Loucy (cell line): ENCODE results near the gene EEFSEC.
A peak's percentile ranks its signal among the peaks of the same experiment; 100 is the strongest.

ENCODE experiments used
- H2AFZ ChIP-seq: fragments of 200-600 bp; sonication (generic); 2 replicates; pipeline ENCODE4 v1.6.0; 2016; ENCODE audit warnings: antibody characterized with exemption, mild to moderate bottlenecking, low read length, moderate library complexity
- H3F3A ChIP-seq: fragments of 200-600 bp; 2 replicates; pipeline ENCODE4 v1.6.0; 2016; ENCODE audit warnings: antibody characterized with exemption, low read depth, mild to moderate bottlenecking
- H3K27me3 ChIP-seq: fragments of 200-600 bp; sonication (generic); 2 replicates; pipeline ENCODE4 v1.6.1; 2014; ENCODE audit warnings: low read length, mild to moderate bottlenecking; ENCODE audit not compliant: insufficient read depth, poor library complexity, severe bottlenecking
- H3K36me3 ChIP-seq: fragments of 200-600 bp; sonication (generic); 2 replicates; pipeline ENCODE4 v1.6.1; 2016; ENCODE audit warnings: low read length; ENCODE audit not compliant: insufficient read depth
- H3K4me1 ChIP-seq: fragments of 200-600 bp; sonication (generic); 2 replicates; pipeline ENCODE4 v1.5.1; 2014; ENCODE audit warnings: low read length, mild to moderate bottlenecking; ENCODE audit not compliant: insufficient read depth, poor library complexity, severe bottlenecking
- H3K4me2 ChIP-seq: fragments of 200-600 bp; sonication (generic); 2 replicates; pipeline ENCODE4 v1.6.0; 2014; ENCODE audit warnings: antibody characterized with exemption, low read length, low read depth, mild to moderate bottlenecking; ENCODE audit not compliant: poor library complexity, severe bottlenecking
- H3K4me3 ChIP-seq: fragments of 200-600 bp; sonication (generic); 2 replicates; pipeline ENCODE4 v1.5.1; 2014; ENCODE audit warnings: low read length, mild to moderate bottlenecking, mixed read lengths; ENCODE audit not compliant: poor library complexity, severe bottlenecking
- H3K79me2 ChIP-seq: fragments of 200-600 bp; sonication (generic); 2 replicates; pipeline ENCODE4 v1.6.1; 2014; ENCODE audit warnings: low read length; ENCODE audit not compliant: insufficient read depth
- H3K9ac ChIP-seq: fragments of 200-600 bp; sonication (generic); 2 replicates; pipeline ENCODE4 v1.6.0; 2014; ENCODE audit warnings: mild to moderate bottlenecking, low read depth, low read length, moderate library complexity; ENCODE audit not compliant: poor library complexity, severe bottlenecking
- H3K9me2 ChIP-seq: fragments of 200-600 bp; sonication (generic); replicated peaks from 2 replicates; pipeline ENCODE4 v1.6.1; 2016; ENCODE audit warnings: low read depth, low read length, mixed read lengths
- H3K9me3 ChIP-seq: fragments of 200-600 bp; sonication (generic); 2 replicates; pipeline ENCODE4 v1.6.1; 2014; ENCODE audit warnings: mild to moderate bottlenecking, antibody characterized with exemption, low read length, low read depth; ENCODE audit not compliant: insufficient read depth
- H4K20me1 ChIP-seq: fragments of 200-600 bp; sonication (generic); 2 replicates; pipeline ENCODE4 v1.6.0; 2014; ENCODE audit warnings: antibody characterized with exemption, low read length, mild to moderate bottlenecking; ENCODE audit not compliant: insufficient read depth, poor library complexity, severe bottlenecking
- EZH2phosphoT487 ChIP-seq: fragments of 200-600 bp; IDR thresholded peaks from 2 replicates; pipeline ENCODE4 v1.6.1; 2018; ENCODE audit warnings: antibody characterized with exemption, mild to moderate bottlenecking, moderate library complexity, borderline replicate concordance
- TF ChIP-seq, protein P1 (sequence below): fragments of 200-600 bp; sonication (generic); conservative IDR thresholded peaks from 2 replicates; pipeline ENCODE4 v1.5.1; 2014; ENCODE audit warnings: mild to moderate bottlenecking, antibody characterized with exemption, low read length

Gene EEFSEC

DNA sequence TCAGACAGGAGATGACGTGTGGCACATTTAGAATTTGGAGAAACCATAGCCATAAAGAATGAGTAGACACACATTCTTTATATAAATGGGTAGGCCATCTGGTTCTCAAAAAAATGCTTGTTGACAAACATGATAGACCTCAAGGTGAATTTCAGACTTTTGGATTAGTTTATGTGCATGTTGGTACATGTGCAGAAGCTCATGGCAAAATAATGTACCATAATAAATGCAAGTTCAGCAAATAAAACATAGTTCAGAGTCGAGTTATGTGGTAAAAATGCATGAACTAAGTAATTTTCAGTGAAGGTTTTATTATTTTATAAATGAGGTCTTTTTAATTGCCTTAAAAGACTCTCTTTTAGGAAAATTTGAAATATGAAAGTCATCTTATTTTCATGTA is 24.6 kb downstream of the EEFSEC start:
- no peak overlapping the region for H2AFZ ChIP-seq
- no peaks in the 10 kb centered on the region for H4K20me1 ChIP-seq
- TF ChIP-seq EZH2phosphoT487: no peak
- TF ChIP-seq, protein P1, sequence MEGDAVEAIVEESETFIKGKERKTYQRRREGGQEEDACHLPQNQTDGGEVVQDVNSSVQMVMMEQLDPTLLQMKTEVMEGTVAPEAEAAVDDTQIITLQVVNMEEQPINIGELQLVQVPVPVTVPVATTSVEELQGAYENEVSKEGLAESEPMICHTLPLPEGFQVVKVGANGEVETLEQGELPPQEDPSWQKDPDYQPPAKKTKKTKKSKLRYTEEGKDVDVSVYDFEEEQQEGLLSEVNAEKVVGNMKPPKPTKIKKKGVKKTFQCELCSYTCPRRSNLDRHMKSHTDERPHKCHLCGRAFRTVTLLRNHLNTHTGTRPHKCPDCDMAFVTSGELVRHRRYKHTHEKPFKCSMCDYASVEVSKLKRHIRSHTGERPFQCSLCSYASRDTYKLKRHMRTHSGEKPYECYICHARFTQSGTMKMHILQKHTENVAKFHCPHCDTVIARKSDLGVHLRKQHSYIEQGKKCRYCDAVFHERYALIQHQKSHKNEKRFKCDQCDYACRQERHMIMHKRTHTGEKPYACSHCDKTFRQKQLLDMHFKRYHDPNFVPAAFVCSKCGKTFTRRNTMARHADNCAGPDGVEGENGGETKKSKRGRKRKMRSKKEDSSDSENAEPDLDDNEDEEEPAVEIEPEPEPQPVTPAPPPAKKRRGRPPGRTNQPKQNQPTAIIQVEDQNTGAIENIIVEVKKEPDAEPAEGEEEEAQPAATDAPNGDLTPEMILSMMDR: no peak
- no peaks in the 10 kb centered on the region for H3K36me3 ChIP-seq
- no peak overlapping the region for H3K4me3 ChIP-seq
- H3K4me1 ChIP-seq: peaks cover 18% of the 10 kb centered on the region
- no peaks in the 10 kb centered on the region for H3K9me3 ChIP-seq
- H3F3A ChIP-seq: no peaks in the 10 kb centered on the region
- peak overlapping the region; percentile 33 for H3K4me2 ChIP-seq
- no peaks in the 10 kb centered on the region for H3K9me2 ChIP-seq
- H3K27me3 ChIP-seq: no peaks in the 10 kb centered on the region
- H3K9ac ChIP-seq: no peak overlapping the region
- H3K79me2 ChIP-seq: peaks cover 23% of the 10 kb centered on the region; the same call in 1 of the 2 replicates

DNA sequence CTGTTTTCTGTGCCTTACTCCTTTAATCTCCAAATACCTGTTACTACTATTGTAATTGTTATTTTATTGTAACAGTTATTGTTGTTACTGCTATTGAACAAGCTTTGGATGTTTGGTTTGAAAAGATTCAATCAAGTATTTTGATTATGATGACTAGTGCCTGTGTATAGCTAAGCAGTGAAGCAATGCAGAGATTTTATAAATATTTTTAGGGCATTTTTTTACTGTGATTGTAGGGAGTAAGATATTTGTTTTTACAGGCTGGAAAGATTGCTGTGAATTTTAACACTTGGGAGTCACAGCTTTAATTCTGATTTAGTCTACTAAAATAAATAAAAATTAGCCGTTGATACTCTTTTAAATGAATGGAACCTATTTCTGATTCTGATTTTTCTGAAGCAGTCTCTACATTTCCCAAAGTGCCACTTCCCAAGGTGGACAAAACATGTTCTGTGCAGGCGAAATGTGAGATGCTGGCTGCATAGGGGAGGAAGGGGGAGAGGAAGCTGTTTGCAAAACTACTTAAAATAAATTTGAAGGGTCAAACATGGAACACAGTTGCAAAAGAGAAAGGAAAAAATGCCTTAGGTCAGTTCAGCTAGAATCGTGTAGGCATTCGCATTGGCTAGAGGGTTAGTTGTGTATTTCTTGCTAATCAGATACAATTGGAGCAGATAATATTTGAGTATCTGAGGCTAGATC is 25.7 kb downstream of the EEFSEC start:
- no peaks in the 10 kb centered on the region for H3K9me3 ChIP-seq
- H3F3A ChIP-seq: no peaks in the 10 kb centered on the region
- H3K27me3 ChIP-seq: no peaks in the 10 kb centered on the region
- no peak overlapping the region for H3K9ac ChIP-seq
- H2AFZ ChIP-seq: no peak overlapping the region
- no peaks in the 10 kb centered on the region for H3K9me2 ChIP-seq
- no peak overlapping the region for H3K4me3 ChIP-seq
- H3K79me2 ChIP-seq: peaks cover 23% of the 10 kb centered on the region; the same call in 1 of the 2 replicates
- H4K20me1 ChIP-seq: no peaks in the 10 kb centered on the region
- peak overlapping the region; percentile 33 for H3K4me2 ChIP-seq
- TF ChIP-seq EZH2phosphoT487: no peak
- TF ChIP-seq, protein P1: no peak
- H3K4me1 ChIP-seq: peaks cover 18% of the 10 kb centered on the region
- no peaks in the 10 kb centered on the region for H3K36me3 ChIP-seq

DNA sequence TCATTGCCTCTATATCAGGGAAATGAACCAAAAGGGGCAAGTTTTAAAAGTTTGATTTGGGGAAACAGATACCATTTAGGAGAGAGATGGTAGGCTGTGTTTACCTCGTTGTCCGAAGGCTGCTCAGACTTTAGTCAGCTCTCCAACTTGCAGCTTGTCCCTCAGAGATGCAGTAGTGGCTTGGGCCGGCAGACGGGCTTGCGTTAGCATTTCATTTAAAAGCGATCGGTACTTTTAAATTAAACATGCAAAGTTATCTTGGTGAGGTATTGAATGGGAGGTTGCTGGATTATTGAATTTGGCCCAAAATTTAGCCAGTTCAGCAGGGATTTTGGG is 26.2 kb downstream of the EEFSEC start:
- TF ChIP-seq, protein P1: no peak
- TF ChIP-seq EZH2phosphoT487: no peak
- H3K9ac ChIP-seq: no peak overlapping the region
- no peaks in the 10 kb centered on the region for H3K9me2 ChIP-seq
- H3K4me3 ChIP-seq: no peak overlapping the region
- peaks cover 23% of the 10 kb centered on the region; the same call in 1 of the 2 replicates for H3K79me2 ChIP-seq
- H4K20me1 ChIP-seq: no peaks in the 10 kb centered on the region
- H3K9me3 ChIP-seq: no peaks in the 10 kb centered on the region
- no peaks in the 10 kb centered on the region for H3F3A ChIP-seq
- peaks cover 18% of the 10 kb centered on the region for H3K4me1 ChIP-seq
- no peak overlapping the region for H2AFZ ChIP-seq
- no peaks in the 10 kb centered on the region for H3K27me3 ChIP-seq
- no peaks in the 10 kb centered on the region for H3K36me3 ChIP-seq
- H3K4me2 ChIP-seq: no peak overlapping the region
